Measurements from ENCODE around the gene FAR2. TPM values are rescaled to one million over a fixed set of nuclear protein-coding genes. Genes with fewer than 3 reads are reported as not detected.
A peak's percentile ranks its signal among the peaks of the same experiment; 100 is the strongest.

FAR2 gene
- total RNA-seq, 2 donors from 2014 or later: 42.5 to 96.7 TPM

DNA sequence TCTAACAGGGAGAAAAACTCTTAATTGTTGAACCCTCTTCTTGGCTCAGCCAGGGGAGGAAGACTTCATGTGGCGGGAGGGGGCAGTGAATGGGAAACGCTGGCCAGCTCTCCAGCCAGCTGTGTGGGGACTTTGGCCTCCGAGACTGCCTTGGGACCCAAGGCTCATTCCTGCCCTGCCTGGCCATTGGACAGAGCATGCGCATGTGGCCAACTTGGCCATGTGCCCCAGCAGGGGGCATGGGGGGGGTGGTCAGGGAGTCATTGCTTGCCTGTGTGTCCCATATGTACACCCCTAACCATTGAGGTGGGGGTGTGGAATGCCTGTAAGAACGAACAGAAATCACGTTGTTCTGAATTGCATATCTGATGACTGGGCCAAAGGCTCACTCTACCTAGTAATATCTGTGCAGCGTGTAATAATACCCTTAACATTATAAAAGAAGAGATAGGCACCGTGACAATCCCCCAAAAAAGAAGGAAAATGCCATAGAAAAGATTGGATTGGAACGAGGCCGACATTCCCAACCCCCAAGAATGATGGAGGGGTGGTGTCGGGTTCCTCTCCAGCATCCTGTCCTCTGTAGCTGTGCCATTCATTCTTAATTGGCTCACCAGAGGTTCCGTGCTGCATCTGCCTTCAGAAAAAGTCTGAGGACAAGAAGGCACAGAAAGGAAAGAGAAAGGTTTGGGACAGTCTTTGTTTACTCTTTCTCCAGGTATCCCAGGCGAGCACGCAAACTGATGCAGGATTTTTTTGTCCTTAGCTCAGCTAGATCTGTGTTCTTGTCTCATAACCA is 3.5 kb upstream of the FAR2 start:
- Mint-ChIP-seq H3K4me3 (no peak overlapping the region), H3K9me3 (peaks cover 46% of the 10 kb centered on the region), H3K36me3 (ENCODE audit: low read depth) (peaks cover 7% of the 10 kb centered on the region), H3K27ac (no peak overlapping the region), H3K4me1 (peaks cover 34% of the 10 kb centered on the region), H3K27me3 (ENCODE audit: insufficient read depth) (no peaks in the 10 kb centered on the region)
- WGBS, 2 experiments (ENCODE audit: insufficient coverage in 1 of 2, insufficient read length in 1 of 2): 83 to 95% methylated on average over 7 to 14 of the region's 14 CpGs
- peak; percentile 69 for DNase-seq
- Histone ChIP-seq H3K9ac (ENCODE audit: extremely low read depth, low read length, poor library complexity, severe bottlenecking) (no peak overlapping the region), H3K36me3 (ENCODE audit: control insufficient read depth, insufficient read depth, low read length) (no peaks in the 10 kb centered on the region), H3K4me3 (ENCODE audit: low read length) (peak overlapping the region; percentile 30), H3K4me1 (ENCODE audit: control insufficient read depth, insufficient read depth, low read length) (no peaks in the 10 kb centered on the region), H3K27me3 (ENCODE audit: control insufficient read depth, insufficient read depth, low read length, poor library complexity, severe bottlenecking) (no peaks in the 10 kb centered on the region), H3K9me3 (ENCODE audit: control insufficient read depth, low read length) (peaks cover 42% of the 10 kb centered on the region), H3K27ac (ENCODE audit: low read depth, low read length) (no peak overlapping the region)
- TF ChIP-seq CTCF (conservative IDR thresholded peaks at IDR 0.05): no peak

- Histone ChIP-seq H3K36me3 (ENCODE audit: control insufficient read depth, insufficient read depth, low read length) (no peaks in the 10 kb centered on the region), H3K4me3 (ENCODE audit: low read length) (peak overlapping the region; percentile 30), H3K9me3 (ENCODE audit: control insufficient read depth, low read length) (peaks cover 36% of the 10 kb centered on the region), H3K9ac (ENCODE audit: extremely low read depth, low read length, poor library complexity, severe bottlenecking) (no peak overlapping the region), H3K4me1 (ENCODE audit: control insufficient read depth, insufficient read depth, low read length) (no peaks in the 10 kb centered on the region), H3K27ac (ENCODE audit: low read depth, low read length) (no peak overlapping the region), H3K27me3 (ENCODE audit: control insufficient read depth, insufficient read depth, low read length, poor library complexity, severe bottlenecking) (no peaks in the 10 kb centered on the region)
- DNase-seq: no peak
- TF ChIP-seq CTCF (conservative IDR thresholded peaks at IDR 0.05): no peak
- Mint-ChIP-seq H3K4me1 (peaks cover 40% of the 10 kb centered on the region), H3K36me3 (ENCODE audit: low read depth) (peaks cover 4% of the 10 kb centered on the region), H3K4me3 (no peak overlapping the region), H3K27me3 (ENCODE audit: insufficient read depth) (no peaks in the 10 kb centered on the region), H3K9me3 (peaks cover 39% of the 10 kb centered on the region), H3K27ac (no peak overlapping the region)
These were observed 2.9 kb upstream of the FAR2 start for GRCh38 chr12:29146196-29146595.

DNA sequence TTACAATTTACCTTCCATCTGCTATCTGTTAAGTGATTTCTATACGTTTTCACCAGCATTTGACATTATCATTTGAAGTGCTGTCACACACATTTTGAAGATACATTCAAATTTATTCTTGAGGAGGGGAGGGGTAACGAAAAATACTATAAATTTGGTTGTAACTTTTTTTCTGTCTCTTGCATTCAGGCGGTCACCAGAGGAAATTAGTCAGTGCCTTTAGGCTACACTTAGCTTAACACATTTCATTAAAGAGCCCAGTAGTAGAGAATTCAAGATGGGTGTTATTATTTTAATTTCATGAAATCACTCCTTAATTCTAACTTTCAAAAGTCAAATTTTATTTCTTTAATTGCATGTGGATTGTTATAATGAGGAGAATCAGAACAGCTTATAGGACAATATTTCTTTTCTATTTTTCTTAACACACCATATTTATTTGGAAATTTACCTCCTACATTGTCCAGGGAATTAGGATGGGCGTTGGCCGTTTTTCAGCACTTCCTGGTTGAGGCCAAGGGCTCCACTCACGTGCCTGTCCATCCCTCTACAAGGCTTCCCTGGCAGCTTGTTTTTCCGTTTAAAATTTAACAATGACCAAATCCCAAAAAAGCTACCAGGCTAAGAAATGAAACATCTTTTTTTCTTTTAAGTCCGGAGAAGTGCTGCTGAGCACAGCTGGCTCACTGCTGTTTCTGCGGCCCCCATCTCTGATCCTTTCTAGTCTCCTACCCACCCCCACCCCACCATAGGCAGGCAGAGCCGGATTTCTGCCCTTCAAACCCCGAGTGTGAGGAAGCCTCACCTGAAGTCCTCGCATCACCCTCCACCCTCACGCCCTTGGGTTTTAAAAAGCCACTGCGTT is 1.1 kb upstream of the FAR2 start:
- Histone ChIP-seq H3K4me3 (ENCODE audit: low read length) (peak overlapping the region; percentile 81), H3K27me3 (ENCODE audit: control insufficient read depth, insufficient read depth, low read length, poor library complexity, severe bottlenecking) (no peaks in the 10 kb centered on the region), H3K9me3 (ENCODE audit: control insufficient read depth, low read length) (peaks cover 19% of the 10 kb centered on the region), H3K36me3 (ENCODE audit: control insufficient read depth, insufficient read depth, low read length) (no peaks in the 10 kb centered on the region), H3K4me1 (ENCODE audit: control insufficient read depth, insufficient read depth, low read length) (no peaks in the 10 kb centered on the region), H3K27ac (ENCODE audit: low read depth, low read length) (no peak overlapping the region), H3K9ac (ENCODE audit: extremely low read depth, low read length, poor library complexity, severe bottlenecking) (peak overlapping the region; percentile 50)
- no peaks in the 10 kb centered on the region for H3K27me3 Mint-ChIP-seq (ENCODE audit: insufficient read depth)
- 36 to 42% methylated on average over 9 to 14 of the region's 14 CpGs for WGBS, 2 experiments (ENCODE audit: insufficient coverage in 1 of 2, insufficient read length in 1 of 2)
- H3K9me3 Mint-ChIP-seq: peaks cover 23% of the 10 kb centered on the region
- peaks cover 2% of the 10 kb centered on the region for H3K36me3 Mint-ChIP-seq (ENCODE audit: low read depth)
- peaks cover 56% of the 10 kb centered on the region for H3K4me1 Mint-ChIP-seq
- DNase-seq: no peak
- H3K4me3 Mint-ChIP-seq: peak overlapping the region; percentile 80
- peak overlapping the region; percentile 98 for H3K27ac Mint-ChIP-seq
- TF ChIP-seq CTCF (conservative IDR thresholded peaks at IDR 0.05): no peak
